Breast epithelium (tissue), 4 donors: ENCODE data around the gene DPP9. TPM values are rescaled to one million over a fixed set of nuclear protein-coding genes. Genes with fewer than 3 reads are reported as not detected.
A peak's percentile ranks its signal among the peaks of the same experiment; 100 is the strongest.

Experiments used
- DNase-seq, 2 donors: peaks; one replicate each; pipeline ENCODE4 v3.0.0-alpha.2; 2019; ENCODE audit warnings: low spot score in 2 of 2
- H3K27ac ChIP-seq, 2 donors: fragments of 200-600 bp; sonication (generic) in 1 of 2; one replicate each; pipeline ENCODE4 v1.5.1; 2016 to 2019; ENCODE audit warnings: mild to moderate bottlenecking in 1 of 2
- H3K27me3 ChIP-seq, 2 donors: fragments of 200-600 bp; sonication (generic) in 1 of 2; one replicate each; pipeline versions ENCODE4 v1.5.1 to v1.6.0; 2017 to 2019; ENCODE audit warnings: control low read depth in 1 of 2, mild to moderate bottlenecking in 1 of 2
- H3K36me3 ChIP-seq: fragments of 200-600 bp; one replicate; pipeline ENCODE4 v1.5.1; 2019
- H3K4me1 ChIP-seq, 2 donors: fragments of 200-600 bp; sonication (generic); one replicate each; pipeline ENCODE4 v1.5.1; 2016 to 2019; ENCODE audit warnings: control low read depth in 1 of 2
- H3K4me3 ChIP-seq, 3 donors: fragments of 200-600 bp; sonication (generic); 1 replicate in 2 of 3; 2 replicates in 1 of 3; pipeline ENCODE4 v1.5.1; 2016 to 2019; ENCODE audit warnings: mild to moderate bottlenecking in 3 of 3, moderate library complexity in 2 of 3
- H3K9me3 ChIP-seq, 2 donors: fragments of 200-600 bp; sonication (generic) in 1 of 2; one replicate each; pipeline ENCODE4 v1.5.1; 2016 to 2019; ENCODE audit warnings: control low read depth in 1 of 2
- CTCF ChIP-seq, 3 donors: fragments of 450-650 bp; IDR thresholded peaks; one replicate each; pipeline ENCODE4 v1.5.1; 2016 to 2017; ENCODE audit warnings: antibody characterized with exemption in 3 of 3, mild to moderate bottlenecking in 3 of 3, moderate library complexity in 3 of 3
- POLR2A ChIP-seq: fragments of 450-650 bp; IDR thresholded peaks from one replicate; pipeline ENCODE4 v1.6.1; 2016; ENCODE audit warnings: antibody characterized with exemption, mild to moderate bottlenecking, moderate library complexity
- POLR2AphosphoS5 ChIP-seq, 3 donors: sonication (generic); formaldehyde crosslinking; IDR thresholded peaks; one replicate each; pipeline ENCODE4 v1.6.1; 2017; ENCODE audit warnings: antibody characterized with exemption in 3 of 3
- intact Hi-C: fragments of 100-400 bp; cut with DNase I; formaldehyde crosslinking; loops from one replicate; pipeline ENCODE4 v1.15.1; 2023; ENCODE audit warnings: low total_unique reads
- total RNA-seq, 3 donors: library from RNA; depleted of rRNA; stranded (reverse); fragments of >200 nt; gene quantifications; one replicate each; pipeline ENCODE4 v1.1.0, GENCODE V29; 2016

DPP9 gene
- total RNA-seq, 3 donors from 2014 or later = 33.6 to 74.1 (median 49.6) TPM

- H3K9me3 ChIP-seq = no peaks in the 10 kb centered on the region
- peak within 1 kb of the TSS; percentile 60 to 82 (median 73) for H3K4me3 ChIP-seq
- H3K4me1 ChIP-seq = no peaks in the 10 kb centered on the region
- peak; percentile 95 to 97 for DNase-seq
- TF ChIP-seq CTCF (IDR thresholded peaks at IDR 0.05) (no peak), POLR2A (no peak), POLR2AphosphoS5 (IDR thresholded peaks at IDR 0.05) (peak in 2 of 3 donors; percentile 12 to 29)
- no peaks in the 10 kb centered on the region for H3K36me3 ChIP-seq
- peak within 1 kb of the TSS; percentile 72 to 80 for H3K27ac ChIP-seq
- H3K27me3 ChIP-seq = no peaks in the 10 kb centered on the region
- intact Hi-C loops = no loop called here
Observed at GRCh38 chr19:4638828-4639530, 84.7 kb downstream of the DPP9 start, which contains the start of gene TNFAIP8L1. TSS of gene TNFAIP8L1 (plus strand) at chr19:4639516. CDS start at chr19:4651870, 12,354 bp downstream.

GRCh38 chr19:4638317-4638716, 85.3 kb downstream of the DPP9 start:
- Histone ChIP-seq H3K4me3 (no peak overlapping the region), H3K9me3 (no peaks in the 10 kb centered on the region), H3K27ac (peak overlapping the region; percentile 46 to 72), H3K27me3 (no peaks in the 10 kb centered on the region), H3K4me1 (no peaks in the 10 kb centered on the region), H3K36me3 (no peaks in the 10 kb centered on the region)
- TF ChIP-seq POLR2AphosphoS5 (IDR thresholded peaks at IDR 0.05) (no peak), CTCF (IDR thresholded peaks at IDR 0.05) (no peak), POLR2A (no peak)
- DNase-seq = no peak
- intact Hi-C loops = no loop called here

- Histone ChIP-seq H3K4me1 (no peaks in the 10 kb centered on the region), H3K27ac (no peak overlapping the region), H3K4me3 (peak overlapping the region in 2 of 3 donors; percentile 57 to 72), H3K9me3 (no peaks in the 10 kb centered on the region), H3K27me3 (no peaks in the 10 kb centered on the region), H3K36me3 (no peaks in the 10 kb centered on the region)
- TF ChIP-seq POLR2A = no peak
- no peak for TF ChIP-seq POLR2AphosphoS5 (IDR thresholded peaks at IDR 0.05)
- no peak for TF ChIP-seq CTCF (IDR thresholded peaks at IDR 0.05)
- intact Hi-C loops = loop anchor here (1.0 kb wide), 1 partner anchor 70 kb away; no protein-coding TSS in a partner anchor
- no peak for DNase-seq
Observed at GRCh38 chr19:4636761-4637160, 86.9 kb downstream of the DPP9 start.

GRCh38 chr19:4636151-4636717, 87.4 kb downstream of the DPP9 start:
- Histone ChIP-seq H3K27ac (no peak overlapping the region), H3K4me1 (no peaks in the 10 kb centered on the region)

More at GRCh38 chr19:4636151-4636717, 87.4 kb downstream of the DPP9 start:
- H3K9me3 ChIP-seq = no peaks in the 10 kb centered on the region
- H3K27me3 ChIP-seq = no peaks in the 10 kb centered on the region
- peak; percentile 21 to 67 for DNase-seq
- H3K4me3 ChIP-seq = peak overlapping the region; percentile 39 to 72 (median 57)
- intact Hi-C loops = no loop called here
- no peaks in the 10 kb centered on the region for H3K36me3 ChIP-seq
- TF ChIP-seq CTCF (IDR thresholded peaks at IDR 0.05) (peak; percentile 74 to 84 (median 78)), POLR2A (no peak), POLR2AphosphoS5 (IDR thresholded peaks at IDR 0.05) (no peak)
